GM23338 (cell line): ENCODE data around the gene SUMO4. TPM values are rescaled to one million over a fixed set of nuclear protein-coding genes. Genes with fewer than 3 reads are reported as not detected.

Experiments used
- ATAC-seq: fragments of 200-7000 bp; cut with Tn5 transposase; 3 replicates; pipeline ENCODE4 v1.9.1; 2020
- DNase-seq: peaks from one replicate; pipeline ENCODE4 v3.0.0-alpha.2; 2015; ENCODE audit warnings: low spot score
- H2AFZ ChIP-seq: fragments of 200-600 bp; sonication (generic); 2 replicates; pipeline ENCODE4 v1.8.0; 2016; ENCODE audit warnings: antibody characterized with exemption, mild to moderate bottlenecking, moderate library complexity
- H3F3A ChIP-seq: fragments of 200-600 bp; sonication (generic); replicated peaks from 2 replicates; pipeline ENCODE4 v1.8.0; 2017; ENCODE audit warnings: antibody characterized with exemption, mixed run types, low read depth
- H3K27ac ChIP-seq: fragments of 200-600 bp; sonication (generic); 2 replicates; pipeline ENCODE4 v1.6.1; 2016; ENCODE audit warnings: low read depth
- H3K27me3 ChIP-seq: fragments of 200-600 bp; sonication (generic); 2 replicates; pipeline ENCODE4 v1.8.0; 2016; ENCODE audit warnings: mild to moderate bottlenecking, mixed run types, moderate library complexity; ENCODE audit not compliant: insufficient read depth
- H3K36me3 ChIP-seq: fragments of 200-600 bp; sonication (generic); 2 replicates; pipeline ENCODE4 v1.8.0; 2016; ENCODE audit warnings: mild to moderate bottlenecking; ENCODE audit not compliant: insufficient read depth
- H3K4me1 ChIP-seq: fragments of 200-600 bp; sonication (generic); 2 replicates; pipeline ENCODE4 v1.8.0; 2016; ENCODE audit warnings: mild to moderate bottlenecking, moderate library complexity; ENCODE audit not compliant: insufficient read depth
- H3K4me2 ChIP-seq: fragments of 200-600 bp; sonication (generic); 2 replicates; pipeline ENCODE4 v1.7.1; 2017; ENCODE audit warnings: mixed run types
- H3K4me3 ChIP-seq: fragments of 200-600 bp; sonication (generic); 2 replicates; pipeline ENCODE4 v1.6.1; 2016; ENCODE audit warnings: mixed run types
- H3K79me2 ChIP-seq: fragments of 200-600 bp; sonication (generic); replicated peaks from 2 replicates; pipeline ENCODE4 v1.8.0; 2017; ENCODE audit warnings: mild to moderate bottlenecking; ENCODE audit not compliant: insufficient read depth
- H3K9me2 ChIP-seq: fragments of 200-600 bp; sonication (generic); 2 replicates; pipeline ENCODE4 v1.8.0; 2017; ENCODE audit not compliant: insufficient read depth
- H4K20me1 ChIP-seq: fragments of 200-600 bp; sonication (generic); replicated peaks from 2 replicates; pipeline ENCODE4 v1.8.0; 2017; ENCODE audit warnings: mild to moderate bottlenecking; ENCODE audit not compliant: insufficient read depth
- H3K27ac Mint-ChIP-seq: 2 replicates; pipeline ENCODE4 v1.8.0; 2020; ENCODE audit warnings: inconsistent platforms, mild to moderate bottlenecking, moderate library complexity, mixed read lengths
- H3K27me3 Mint-ChIP-seq: 3 replicates; pipeline ENCODE4 v1.8.0; 2022; ENCODE audit warnings: low read depth, mild to moderate bottlenecking, moderate library complexity, mixed read lengths, inconsistent platforms; ENCODE audit not compliant: insufficient read depth, poor library complexity
- H3K36me3 Mint-ChIP-seq: 3 replicates; pipeline ENCODE4 v1.8.0; 2021; ENCODE audit warnings: low read depth, mild to moderate bottlenecking, inconsistent platforms, moderate library complexity, mixed read lengths
- H3K4me1 Mint-ChIP-seq: 3 replicates; pipeline ENCODE4 v1.8.0; 2020; ENCODE audit warnings: mild to moderate bottlenecking, inconsistent platforms, mixed read lengths
- H3K4me3 Mint-ChIP-seq: 3 replicates; pipeline ENCODE4 v1.8.0; 2021; ENCODE audit warnings: moderate library complexity, mild to moderate bottlenecking, inconsistent platforms, mixed read lengths
- H3K9me3 Mint-ChIP-seq: 3 replicates; pipeline ENCODE4 v1.8.0; 2020; ENCODE audit warnings: moderate library complexity, mild to moderate bottlenecking, inconsistent platforms, mixed read lengths
- CREB1 ChIP-seq: fragments of 250-450 bp; sonication (Bioruptor Pico); IDR thresholded peaks from 2 replicates; pipeline ENCODE4 v1.5.0; 2020; ENCODE audit warnings: low read depth, mild to moderate bottlenecking, moderate library complexity
- CTCF ChIP-seq, 2 experiments: fragments of 200-600 bp in 1 of 2; sonication (generic) in 1 of 2; conservative IDR thresholded peaks; 2 replicates each; pipeline versions ENCODE4 v1.5.1 to v1.6.1; 2016 to 2017; ENCODE audit warnings: antibody characterized with exemption in 2 of 2, low read depth in 2 of 2, mild to moderate bottlenecking in 2 of 2, moderate library complexity in 1 of 2
- ETS1 ChIP-seq: IDR thresholded peaks from 2 replicates; pipeline ENCODE4 v1.6.1; 2016; ENCODE audit warnings: antibody characterized with exemption
- JUNB ChIP-seq: IDR thresholded peaks from one replicate; pipeline ENCODE4 v1.6.1; 2016; ENCODE audit warnings: antibody characterized with exemption; ENCODE audit not compliant: unreplicated experiment
- NANOG ChIP-seq: IDR thresholded peaks from 2 replicates; pipeline ENCODE4 v1.6.1; 2016; ENCODE audit warnings: antibody characterized with exemption, borderline replicate concordance
- POLR2AphosphoS5 ChIP-seq: IDR thresholded peaks from 2 replicates; pipeline ENCODE4 v1.6.1; 2016; ENCODE audit warnings: antibody characterized with exemption, low read depth
- REST ChIP-seq: IDR thresholded peaks from one replicate; pipeline ENCODE4 v1.6.1; 2018; ENCODE audit warnings: antibody characterized with exemption; ENCODE audit not compliant: unreplicated experiment
- STAT1 ChIP-seq: IDR thresholded peaks from one replicate; pipeline ENCODE4 v1.6.1; 2016; ENCODE audit warnings: antibody characterized with exemption; ENCODE audit not compliant: unreplicated experiment
- ZNF114 ChIP-seq: fragments of 250-450 bp; sonication (Bioruptor Pico); IDR thresholded peaks from 2 replicates; pipeline ENCODE4 v1.5.0; 2020; ENCODE audit warnings: mild to moderate bottlenecking, moderate library complexity
- ZNF331 ChIP-seq: fragments of 250-450 bp; sonication (Bioruptor Pico); IDR thresholded peaks from 2 replicates; pipeline ENCODE4 v1.5.0; 2020; ENCODE audit warnings: low read depth, mild to moderate bottlenecking, moderate library complexity
- ZNF462 ChIP-seq: fragments of 250-450 bp; sonication (Bioruptor Pico); IDR thresholded peaks from 2 replicates; pipeline ENCODE4 v1.5.0; 2020; ENCODE audit warnings: mild to moderate bottlenecking, moderate library complexity
- polyA plus RNA-seq: library from polyadenylated mRNA; unstranded; fragments of >200 nt; fragmentation: Nextera tagmentation; extraction: Ambion mirVana; gene quantifications from 2 replicates; pipeline ENCODE4 v1.2.1, GENCODE V29; 2016
- total RNA-seq: library from RNA; depleted of rRNA; stranded (reverse); fragments of >200 nt; shearing (Covaris generic); gene quantifications from 2 replicates; pipeline ENCODE4 v1.2.3, GENCODE V29; 2014

Gene SUMO4
- total and polyA plus RNA-seq, 2 experiments from 2014 or later = 1.9 to 2.1 TPM

GRCh38 chr6:149383371-149383770 is 16.7 kb upstream of the SUMO4 start:
- Histone ChIP-seq H3K27ac (no peak overlapping the region), H3K4me3 (no peak overlapping the region), H3K4me1 (no peaks in the 10 kb centered on the region), H3K36me3 (peaks cover 13% of the 10 kb centered on the region; the same call in 1 of the 2 replicates), H4K20me1 (peaks cover 13% of the 10 kb centered on the region; the same call in 1 of the 2 replicates), H2AFZ (no peak overlapping the region), H3K27me3 (no peaks in the 10 kb centered on the region), H3K9me2 (no peaks in the 10 kb centered on the region), H3K4me2 (no peak overlapping the region), H3K79me2 (peaks cover 24% of the 10 kb centered on the region), H3F3A (no peaks in the 10 kb centered on the region)
- DNase-seq (no peak), ATAC-seq (no peak)
- peaks cover 28% of the 10 kb centered on the region for H3K36me3 Mint-ChIP-seq
- no peaks in the 10 kb centered on the region for H3K27me3 Mint-ChIP-seq
- no peak overlapping the region for H3K27ac Mint-ChIP-seq
- peaks cover 7% of the 10 kb centered on the region; the same call in 2 of the 3 replicates for H3K4me1 Mint-ChIP-seq
- H3K9me3 Mint-ChIP-seq = no peaks in the 10 kb centered on the region
- TF ChIP-seq ETS1 = no peak
- no peak for TF ChIP-seq ZNF462 (CRISPR knock-in tag)
- no peak for TF ChIP-seq JUNB
- TF ChIP-seq STAT1 = no peak
- TF ChIP-seq CTCF (conservative IDR thresholded peaks at IDR 0.05; ENCODE audit: low read depth in 2 of 2) = no peak
- no peak for TF ChIP-seq REST
- no peak for TF ChIP-seq POLR2AphosphoS5
- TF ChIP-seq CREB1 (CRISPR knock-in tag) = no peak
- TF ChIP-seq ZNF331 (CRISPR knock-in tag) = no peak
- TF ChIP-seq ZNF114 (CRISPR knock-in tag) = no peak
- no peak for TF ChIP-seq NANOG
- H3K4me3 Mint-ChIP-seq = no peak overlapping the region
